ENCODE results near the gene AHRR.

Gene AHRR

GRCh38 chr5:342501-343460, 21.3 kb downstream of the AHRR start:
- Histone ChIP-seq H3K4me3 (no peak overlapping the region), H3K27ac (peak overlapping the region in 2 of 21 experiments; percentile 61 to 69)

- Histone ChIP-seq H3K4me3 (peak overlapping the region; percentile 21 to 43 (median 36)), H3K27ac (peak overlapping the region in 16 of 21 experiments; percentile 2 to 78 (median 46))
These were observed 22.2 kb downstream of the AHRR start for GRCh38 chr5:343461-344401.

- H3K4me3 ChIP-seq = no peak overlapping the region
- H3K27ac ChIP-seq = no peak overlapping the region
These were observed 23.2 kb downstream of the AHRR start for GRCh38 chr5:344668-345067.

- Histone ChIP-seq H3K27ac (no peak overlapping the region), H3K4me3 (no peak overlapping the region)
These were observed 24.1 kb downstream of the AHRR start for GRCh38 chr5:345404-346195.

GRCh38 chr5:346229-346935, 24.9 kb downstream of the AHRR start:
- H3K4me3 ChIP-seq = no peak overlapping the region
- peak overlapping the region in 1 of 21 experiments; percentile 35 for H3K27ac ChIP-seq

GRCh38 chr5:347712-348284, 26.3 kb downstream of the AHRR start:
- Histone ChIP-seq H3K4me3 (no peak overlapping the region), H3K27ac (no peak overlapping the region)

- Histone ChIP-seq H3K4me3 (no peak overlapping the region), H3K27ac (no peak overlapping the region)
These were observed 27.2 kb downstream of the AHRR start for GRCh38 chr5:348726-349125.

GRCh38 chr5:350355-350754, 28.8 kb downstream of the AHRR start:
- no peak overlapping the region for H3K4me3 ChIP-seq
- H3K27ac ChIP-seq = no peak overlapping the region

GRCh38 chr5:351084-351920, 29.8 kb downstream of the AHRR start:
- Histone ChIP-seq H3K4me3 (no peak overlapping the region), H3K27ac (no peak overlapping the region)

GRCh38 chr5:351921-352245, 30.4 kb downstream of the AHRR start:
- no peak overlapping the region for H3K4me3 ChIP-seq
- H3K27ac ChIP-seq = no peak overlapping the region

- H3K27ac ChIP-seq = no peak overlapping the region
- no peak overlapping the region for H3K4me3 ChIP-seq
These were observed 31.4 kb downstream of the AHRR start for GRCh38 chr5:352639-353611.

- Histone ChIP-seq H3K4me3 (no peak overlapping the region), H3K27ac (no peak overlapping the region)
These were observed 32.4 kb downstream of the AHRR start for GRCh38 chr5:353612-354580.

GRCh38 chr5:354581-355378, 33.3 kb downstream of the AHRR start:
- Histone ChIP-seq H3K27ac (no peak overlapping the region), H3K4me3 (no peak overlapping the region)

GRCh38 chr5:355379-355935, 33.9 kb downstream of the AHRR start:
- Histone ChIP-seq H3K27ac (no peak overlapping the region), H3K4me3 (no peak overlapping the region)

GRCh38 chr5:355958-356357, 34.4 kb downstream of the AHRR start:
- no peak overlapping the region for H3K27ac ChIP-seq
- H3K4me3 ChIP-seq = no peak overlapping the region
